Measurements from ENCODE around the gene ATP6V1G1.
A peak's percentile ranks its signal among the peaks of the same experiment; 100 is the strongest.
"Not testable (repeated sequence)": the region's sequence is repeated elsewhere in the genome, so short reads cannot be mapped to it uniquely, and the experiment has no call there.

The ATP6V1G1 gene

DNA sequence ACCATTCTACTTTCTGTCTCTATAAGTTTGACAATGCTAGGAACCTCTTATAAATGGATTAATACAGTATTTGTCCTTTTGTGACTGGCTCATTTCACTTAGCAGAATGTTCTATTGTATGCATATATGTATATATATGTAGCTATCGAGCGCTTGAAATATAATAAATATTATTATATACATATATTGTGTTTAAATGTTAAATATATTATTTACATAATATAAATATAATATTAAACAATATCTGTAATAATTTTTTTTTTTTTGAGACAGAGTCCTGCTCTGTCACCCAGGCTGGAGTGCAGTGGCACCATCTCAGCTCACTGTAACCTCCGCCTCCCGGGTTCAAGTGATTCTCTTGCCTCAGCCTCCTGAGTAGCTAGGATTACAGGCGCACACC is 9.4 kb upstream of the ATP6V1G1 start:
- DNase-seq (ENCODE audit: low read depth, low spot score): not testable (repeated sequence)

DNA sequence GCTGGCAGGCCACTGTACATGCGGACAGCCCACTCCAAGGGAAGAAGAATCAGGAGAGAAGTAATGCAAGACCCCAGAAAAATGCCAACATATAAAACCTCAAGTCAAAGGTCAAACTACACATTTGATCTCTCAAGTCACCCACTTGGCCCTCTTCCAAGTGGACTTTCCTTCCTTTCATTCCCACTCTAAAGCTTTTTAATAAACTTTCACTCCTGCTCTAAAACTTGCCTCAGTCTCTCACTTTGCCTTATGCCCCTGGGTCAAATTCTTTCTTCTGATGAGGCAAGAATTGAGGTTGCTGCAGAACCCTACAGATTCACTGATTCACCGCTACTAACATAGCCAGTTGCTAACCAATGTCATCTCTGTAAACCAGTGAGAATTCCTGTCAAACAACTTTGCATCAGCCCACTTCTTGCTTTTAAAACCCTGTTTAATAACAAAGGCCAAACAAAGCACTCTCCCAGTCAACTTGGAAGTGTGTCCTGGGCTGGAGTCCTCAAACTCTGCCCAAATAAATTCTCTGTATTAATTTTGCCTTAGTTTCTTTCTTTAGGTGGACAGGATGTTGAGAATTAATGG is 6.9 kb upstream of the ATP6V1G1 start:
- no peak for DNase-seq (ENCODE audit: low read depth, low spot score)

GRCh38 chr9:114583371-114584155 is 4.0 kb upstream of the ATP6V1G1 start:
- peak; percentile 67 for DNase-seq (ENCODE audit: low read depth, low spot score)

DNA sequence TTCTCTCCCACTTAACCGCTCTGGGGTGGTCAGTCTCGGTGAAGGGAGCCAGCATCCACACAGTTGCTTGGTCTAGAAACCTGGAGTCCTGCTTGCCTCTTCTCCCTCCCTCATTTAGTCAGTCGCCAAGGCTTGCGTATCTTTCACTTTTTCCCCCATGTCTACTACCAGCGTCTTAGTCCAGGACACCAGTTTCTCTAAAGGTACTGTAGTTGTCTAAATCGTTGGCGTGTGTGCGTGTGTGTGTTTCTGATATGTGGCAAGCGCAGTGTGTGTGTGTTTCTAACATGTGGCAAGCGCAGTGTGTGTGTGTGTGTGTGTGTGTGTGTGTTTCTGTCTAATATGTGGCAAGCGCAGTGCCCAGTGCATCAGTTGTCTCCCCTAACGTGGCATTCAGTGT is 641 bp downstream of the ATP6V1G1 start:
- peak; percentile 41 for DNase-seq (ENCODE audit: low read depth, low spot score)

DNA sequence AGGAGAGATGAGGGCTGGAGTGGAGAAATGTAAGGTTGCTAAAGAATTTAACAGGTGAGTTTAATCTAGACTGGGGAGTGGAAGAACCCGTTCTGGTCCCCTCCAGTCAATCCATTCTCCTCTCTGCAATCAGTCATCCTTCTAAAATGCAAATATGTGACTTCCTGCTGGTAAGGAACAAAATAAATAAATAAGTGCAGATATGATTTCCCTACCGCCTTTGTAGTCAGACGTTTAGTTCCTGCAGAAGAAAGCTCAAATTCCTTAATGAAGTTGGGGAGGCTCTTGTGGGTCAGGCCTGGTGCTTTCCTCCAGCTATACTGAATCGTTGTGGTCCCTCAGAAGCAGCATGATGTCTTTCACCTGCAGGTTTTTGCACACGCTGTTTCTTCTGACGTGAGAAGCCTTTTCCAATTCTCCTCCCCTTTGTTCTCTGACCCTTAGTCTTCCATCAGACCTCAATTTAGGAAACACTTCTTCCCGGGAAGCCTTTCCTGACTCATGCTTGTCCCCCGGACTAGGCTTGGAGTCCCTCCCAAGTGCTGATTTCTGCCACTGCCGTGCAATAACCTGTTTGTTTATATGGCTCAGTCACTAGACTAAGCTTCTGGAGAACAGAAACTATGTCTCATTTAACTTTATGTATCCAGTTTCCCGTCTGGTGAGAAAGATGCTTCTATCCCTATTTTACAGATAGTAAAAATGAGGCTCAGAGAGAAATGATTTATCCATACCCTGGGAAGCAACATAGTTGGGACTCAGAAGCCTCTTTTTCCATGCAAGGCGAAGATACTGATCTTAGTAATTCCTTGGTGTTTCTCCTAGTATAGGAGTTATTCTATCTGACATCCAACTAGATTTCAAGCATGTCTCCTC is 1.3 kb downstream of the ATP6V1G1 start:
- peak; percentile 44 for DNase-seq (ENCODE audit: low read depth, low spot score)

DNA sequence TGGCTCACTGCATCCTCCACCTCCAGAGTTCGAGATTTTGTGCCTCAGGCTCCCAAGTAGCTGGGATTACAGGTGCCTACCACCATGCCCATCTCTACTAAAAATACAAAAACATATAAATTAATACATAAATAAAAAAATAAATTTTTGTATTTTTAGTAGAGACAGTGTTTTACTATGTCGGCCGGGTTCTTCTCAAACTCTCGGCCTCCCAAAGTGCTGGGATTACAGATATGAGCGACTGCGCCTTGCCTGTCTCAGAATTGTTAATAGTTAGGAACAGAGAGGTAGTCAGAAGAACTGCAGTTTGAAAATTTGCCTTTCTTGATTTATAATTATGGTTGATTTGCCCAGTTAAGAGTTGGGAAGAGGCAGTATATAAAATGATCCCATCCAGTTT is 2.8 kb downstream of the ATP6V1G1 start:
- no peak for DNase-seq (ENCODE audit: low read depth, low spot score)

- DNase-seq (ENCODE audit: low read depth, low spot score): no peak
These were observed 3.8 kb downstream of the ATP6V1G1 start for GRCh38 chr9:114591291-114591787.

GRCh38 chr9:114591849-114592248 is 4.3 kb downstream of the ATP6V1G1 start:
- no peak for DNase-seq (ENCODE audit: low read depth, low spot score)

- DNase-seq (ENCODE audit: low read depth, low spot score): peak; percentile 45
These were observed 4.8 kb downstream of the ATP6V1G1 start for GRCh38 chr9:114592356-114592755.

- DNase-seq (ENCODE audit: low read depth, low spot score): no peak
These were observed 6.6 kb downstream of the ATP6V1G1 start for GRCh38 chr9:114594136-114594535.

- not testable (repeated sequence) for DNase-seq (ENCODE audit: low read depth, low spot score)
These were observed 13.1 kb downstream of the ATP6V1G1 start for GRCh38 chr9:114600502-114601248.

DNA sequence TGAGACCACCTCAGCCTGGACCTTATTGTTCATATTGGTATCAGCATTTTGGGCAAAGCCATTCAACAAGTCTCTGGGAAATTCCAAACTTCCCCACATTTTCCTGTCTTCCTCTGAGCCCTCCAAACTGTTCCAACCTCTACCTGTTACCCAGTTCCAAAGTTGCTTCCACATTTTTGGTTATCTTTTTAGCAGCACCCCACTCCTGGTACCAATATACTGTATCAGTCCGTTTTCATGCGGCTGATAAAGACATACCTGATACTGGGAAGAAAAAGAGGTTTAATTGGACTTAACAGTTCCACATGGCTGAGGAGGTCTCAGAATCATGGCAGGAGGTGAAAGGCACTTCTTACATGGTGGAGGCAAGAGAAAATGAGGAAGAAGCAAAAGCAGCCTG is 14.2 kb downstream of the ATP6V1G1 start:
- not testable (repeated sequence) for DNase-seq (ENCODE audit: low read depth, low spot score)

GRCh38 chr9:114602620-114603019 is 15.1 kb downstream of the ATP6V1G1 start:
- DNase-seq (ENCODE audit: low read depth, low spot score): no peak

- no peak for DNase-seq (ENCODE audit: low read depth, low spot score)
These were observed 15.7 kb downstream of the ATP6V1G1 start for GRCh38 chr9:114603248-114603647.

DNA sequence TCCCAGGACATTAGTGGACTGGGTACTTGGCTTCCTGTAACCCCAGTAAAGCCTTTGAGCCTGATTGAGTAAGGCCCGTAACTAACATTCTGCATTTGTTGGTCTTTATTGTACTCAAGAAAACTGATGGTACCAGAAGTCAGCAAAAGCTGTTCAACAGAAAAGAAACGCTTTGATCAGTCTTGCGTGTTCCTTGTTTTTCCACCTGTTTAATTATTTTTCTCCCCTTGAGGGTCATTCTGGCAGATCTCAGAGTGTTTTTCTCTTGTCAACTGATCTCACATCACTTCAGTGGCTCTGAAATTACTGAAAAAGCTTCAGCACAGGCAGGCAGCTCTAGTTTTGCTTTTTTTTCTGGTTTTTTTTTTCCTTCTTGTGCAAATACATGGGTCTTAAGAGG is 17.4 kb downstream of the ATP6V1G1 start:
- DNase-seq (ENCODE audit: low read depth, low spot score): no peak

DNA sequence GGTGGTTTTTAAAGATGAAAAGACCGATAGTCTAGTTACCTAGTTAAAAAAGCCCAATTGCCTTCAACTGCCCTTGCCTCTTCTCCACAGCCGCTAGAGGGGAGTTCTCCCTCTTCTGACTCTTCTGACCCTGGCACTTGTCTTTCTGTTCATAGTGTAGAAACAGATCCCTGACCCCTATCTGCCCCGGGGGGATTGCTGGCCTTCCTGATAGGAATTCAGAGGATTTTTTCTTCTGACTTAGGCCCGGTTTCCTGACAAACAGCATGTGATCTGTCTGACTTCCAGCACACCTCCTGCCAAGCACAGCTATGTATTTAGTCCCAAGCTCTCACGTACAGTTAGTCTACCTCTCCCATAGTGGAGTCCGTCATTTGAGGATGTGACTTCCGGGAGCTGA is 18.5 kb downstream of the ATP6V1G1 start:
- no peak for DNase-seq (ENCODE audit: low read depth, low spot score)

DNA sequence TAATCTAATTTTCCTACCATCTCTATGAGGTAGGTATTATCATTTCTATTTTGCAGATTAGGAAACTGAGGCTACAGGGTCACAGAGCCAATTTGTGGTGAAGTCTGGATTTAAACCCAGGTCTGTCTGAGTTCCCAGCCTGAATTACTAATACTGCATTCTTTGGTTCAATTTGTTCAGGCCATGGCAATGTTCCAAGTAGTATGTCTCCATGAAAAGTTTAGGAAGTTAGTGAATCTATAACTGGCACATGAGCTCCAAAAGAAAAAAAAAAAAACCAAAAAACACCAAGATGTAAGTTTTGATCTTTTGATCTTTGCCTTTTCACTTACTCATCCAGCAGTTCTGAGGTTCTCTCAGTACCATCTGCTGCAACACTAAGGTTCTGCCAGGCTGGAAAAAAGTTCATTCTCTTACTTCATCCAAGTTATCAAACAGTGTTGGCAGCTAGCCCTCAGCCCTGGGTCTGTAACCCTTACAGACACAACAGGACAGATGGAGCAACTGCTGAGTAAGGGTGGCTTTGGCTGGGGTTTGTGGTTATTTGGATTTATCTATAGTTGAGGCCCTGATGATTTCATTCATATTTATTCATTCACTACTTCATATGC is 19.1 kb downstream of the ATP6V1G1 start:
- peak; percentile 66 for DNase-seq (ENCODE audit: low read depth, low spot score)

DNA sequence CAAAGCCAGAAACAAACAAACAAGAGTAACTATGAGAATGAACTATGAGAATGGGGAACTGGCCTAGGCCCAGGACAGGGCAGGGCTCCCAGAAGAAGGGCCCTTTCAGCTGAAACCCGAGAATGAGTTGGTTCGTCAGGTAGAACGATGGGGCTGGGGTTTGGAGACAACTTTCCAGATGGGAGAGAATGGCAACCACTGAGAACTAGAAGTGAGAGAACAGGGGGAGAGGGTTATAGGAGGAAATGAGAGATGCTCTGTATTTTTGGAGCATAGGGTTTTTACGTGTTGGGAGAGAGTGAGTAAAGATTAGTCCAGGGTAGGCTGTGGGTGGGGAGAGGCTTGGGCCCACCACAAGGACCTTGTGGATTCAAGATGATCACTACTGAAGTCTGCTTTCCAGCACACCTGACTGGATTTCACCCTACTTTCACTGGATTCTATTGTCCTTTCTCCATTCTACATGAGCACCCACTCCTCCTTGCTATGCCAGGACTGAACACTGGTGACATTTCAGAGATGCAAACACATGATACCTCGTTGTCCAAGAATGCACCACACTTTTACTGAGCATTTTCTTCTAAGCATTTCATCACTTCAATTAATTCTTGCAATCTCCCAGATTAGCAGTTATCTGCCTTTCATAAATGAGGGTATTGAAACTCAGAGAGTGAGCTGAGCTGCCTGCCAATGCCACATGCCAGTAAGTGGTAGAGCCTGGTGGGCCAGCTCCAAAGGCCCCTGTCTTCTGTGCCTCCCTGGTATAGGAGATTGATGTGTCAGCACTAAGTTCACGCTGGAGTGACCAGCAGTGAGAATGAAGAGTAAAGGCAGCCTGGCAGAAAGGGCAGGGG is 20.3 kb downstream of the ATP6V1G1 start:
- no peak for DNase-seq (ENCODE audit: low read depth, low spot score)

DNA sequence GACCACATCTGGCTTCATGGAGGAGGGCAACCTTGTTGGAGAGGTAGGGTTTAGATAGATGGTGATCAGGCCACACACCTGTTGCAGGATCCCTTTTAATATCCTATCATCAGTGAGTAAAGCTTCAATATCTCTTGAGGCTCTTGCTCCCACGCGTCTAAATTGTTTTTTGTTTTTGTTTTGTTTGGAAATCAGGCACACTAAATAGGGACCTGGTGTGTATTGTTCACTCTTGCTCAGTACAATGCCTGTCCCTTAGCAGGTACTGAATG is 20.9 kb downstream of the ATP6V1G1 start:
- DNase-seq (ENCODE audit: low read depth, low spot score): no peak

DNA sequence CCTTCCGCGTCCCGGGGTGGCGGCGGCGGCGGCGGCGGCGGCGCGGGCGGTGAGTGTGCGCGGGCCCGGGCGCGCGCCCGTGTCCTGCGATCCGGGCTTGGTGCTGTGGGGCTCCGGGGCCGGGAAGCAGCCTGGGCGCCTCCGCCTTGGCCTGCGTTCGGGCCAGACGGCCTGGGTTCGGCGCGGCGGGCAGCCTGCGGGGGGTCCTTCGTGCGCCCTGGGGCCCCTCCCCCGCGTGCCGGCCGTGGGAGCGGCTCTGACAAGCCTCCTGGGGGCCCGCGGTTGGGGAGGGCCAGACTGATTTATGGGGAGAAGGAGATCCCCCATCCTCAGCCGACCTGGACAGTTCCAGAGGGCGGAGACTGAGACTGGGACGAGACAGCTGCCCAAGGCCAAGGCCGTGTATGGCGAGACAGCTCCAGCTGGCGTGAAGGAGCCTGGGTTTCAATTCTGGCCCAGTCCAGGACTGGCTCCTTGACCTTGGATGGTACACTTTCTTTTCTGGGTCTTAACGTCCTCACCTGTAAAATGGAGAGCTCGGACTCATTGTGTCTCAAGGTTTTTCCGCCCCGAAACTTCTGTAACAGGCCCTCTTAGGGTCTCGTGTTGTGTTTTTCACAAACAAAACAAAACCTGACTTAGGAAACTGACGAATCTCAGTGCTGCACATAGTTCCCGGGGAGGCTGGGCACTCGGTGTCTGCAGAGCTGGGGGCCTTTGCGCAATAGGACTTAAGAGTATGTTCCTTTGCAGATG is 24.1 kb downstream of the ATP6V1G1 start:
- peak; percentile 81 for DNase-seq (ENCODE audit: low read depth, low spot score)

All from astrocyte of the hippocampus (primary cell).